ENCODE results near the gene LENG1. TPM values are rescaled to one million over a fixed set of nuclear protein-coding genes. Genes with fewer than 3 reads are reported as not detected.

Gene LENG1
- total and polyA plus RNA-seq, 2 experiments from 2014 or later, result 8.4 to 15.0 TPM

DNA sequence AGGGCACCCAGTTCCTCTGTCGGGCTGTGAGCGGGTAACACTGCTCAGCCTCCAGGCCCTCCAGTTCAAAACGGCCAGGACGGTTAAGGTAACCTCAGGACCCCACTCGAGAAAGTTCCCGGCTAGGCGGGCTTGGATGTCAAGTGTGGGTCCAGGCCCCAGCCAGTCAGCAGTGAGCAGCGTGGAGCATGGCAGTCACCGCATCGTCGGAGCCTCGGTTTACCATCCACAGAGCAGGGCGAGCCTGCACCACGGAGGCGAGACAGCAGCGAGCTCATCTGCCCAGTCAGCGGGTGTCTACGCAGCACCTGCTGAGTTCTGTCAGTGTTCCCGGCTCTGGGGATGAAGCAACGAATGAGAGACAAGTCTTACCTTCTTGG, 29.9 kb downstream of the LENG1 start:
- H3K4me3 ChIP-seq, result no peak overlapping the region

DNA sequence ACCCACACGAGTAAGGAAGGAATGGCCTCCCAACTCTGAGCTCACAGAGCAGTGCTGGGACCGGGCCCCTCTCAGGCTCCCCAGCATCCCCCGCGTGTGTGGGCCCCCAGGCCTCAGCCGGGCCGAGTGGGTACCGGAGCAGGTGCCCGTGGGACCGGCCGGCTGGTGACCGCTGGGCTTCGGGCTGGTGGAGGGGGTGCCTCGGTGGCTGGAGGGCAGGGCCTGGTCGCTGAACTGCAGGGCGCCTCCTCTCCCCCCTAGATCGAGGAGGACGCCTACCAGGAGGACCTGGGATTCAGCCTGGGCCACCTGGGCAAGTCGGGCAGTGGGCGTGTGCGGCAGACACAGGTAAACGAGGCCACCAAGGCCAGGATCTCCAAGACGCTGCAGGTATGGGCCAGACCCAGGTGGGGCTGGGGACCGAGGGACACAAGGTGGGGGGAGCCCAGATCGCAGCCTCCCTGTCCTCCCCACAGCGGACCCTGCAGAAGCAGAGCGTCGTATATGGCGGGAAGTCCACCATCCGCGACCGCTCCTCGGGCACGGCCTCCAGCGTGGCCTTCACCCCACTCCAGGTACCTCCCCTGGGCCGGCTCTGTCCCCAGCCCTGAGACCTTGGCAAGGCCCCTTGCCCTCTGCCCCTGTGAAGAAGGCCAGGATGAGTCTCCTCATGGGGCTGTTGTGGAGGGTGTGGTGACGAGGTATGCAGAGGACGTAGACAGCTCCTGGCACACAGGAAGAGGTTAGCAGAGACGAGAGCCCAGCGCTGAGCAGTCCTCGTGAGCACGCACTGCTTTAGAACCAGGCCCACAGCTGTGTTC, 30.5 kb downstream of the LENG1 start:
- H3K4me1 ChIP-seq (ENCODE audit: insufficient read depth), result no peaks in the 10 kb centered on the region
- H4K20me1 ChIP-seq (ENCODE audit: insufficient read depth, poor library complexity, severe bottlenecking), result no peaks in the 10 kb centered on the region
- 98% methylated on average over 31 of the region's 41 CpGs for WGBS (ENCODE audit: low lambda C conversion rate, missing lambda C conversion rate)
- H3K27ac ChIP-seq, result no peak overlapping the region
- H3K9me3 ChIP-seq (ENCODE audit: low read depth), result no peaks in the 10 kb centered on the region
- TF ChIP-seq EZH2phosphoT487 (IDR thresholded peaks at IDR 0.05; ENCODE audit: low read depth, severe bottlenecking, unreplicated experiment), result no peak
- no peak for TF ChIP-seq CTCF (IDR thresholded peaks at IDR 0.05; ENCODE audit: poor library complexity)
- no peak for TF ChIP-seq EZH2 (IDR thresholded peaks at IDR 0.05; ENCODE audit: borderline replicate concordance)
- H3K9me2 ChIP-seq (replicated peaks; ENCODE audit: insufficient read depth), result no peaks in the 10 kb centered on the region
- DNase-seq (ENCODE audit: low spot score), result no peak
- no peaks in the 10 kb centered on the region for H3K36me3 ChIP-seq (replicated peaks; ENCODE audit: insufficient read depth, low read depth)
- no peak overlapping the region for H2AFZ ChIP-seq
- no peaks in the 10 kb centered on the region for H3K27me3 ChIP-seq
- no peak overlapping the region for H3K4me2 ChIP-seq
- H3K4me3 ChIP-seq, result no peak overlapping the region
- H3K79me2 ChIP-seq, result no peaks in the 10 kb centered on the region

More for the DNA sequence above, 29.9 kb downstream of the LENG1 start:
- H3K27ac ChIP-seq, result no peak overlapping the region
- no peak overlapping the region for H2AFZ ChIP-seq
- H3K9me3 ChIP-seq (ENCODE audit: low read depth), result no peaks in the 10 kb centered on the region
- no peaks in the 10 kb centered on the region for H3K4me1 ChIP-seq (ENCODE audit: insufficient read depth)
- H3K4me2 ChIP-seq, result no peak overlapping the region
- H3K36me3 ChIP-seq (replicated peaks; ENCODE audit: insufficient read depth, low read depth), result no peaks in the 10 kb centered on the region
- H3K27me3 ChIP-seq, result no peaks in the 10 kb centered on the region
- DNase-seq (ENCODE audit: low spot score), result no peak
- no peaks in the 10 kb centered on the region for H4K20me1 ChIP-seq (ENCODE audit: insufficient read depth, poor library complexity, severe bottlenecking)
- no peaks in the 10 kb centered on the region for H3K9me2 ChIP-seq (replicated peaks; ENCODE audit: insufficient read depth)
- TF ChIP-seq CTCF (IDR thresholded peaks at IDR 0.05; ENCODE audit: poor library complexity) (no peak), EZH2phosphoT487 (IDR thresholded peaks at IDR 0.05; ENCODE audit: low read depth, severe bottlenecking, unreplicated experiment) (no peak), EZH2 (IDR thresholded peaks at IDR 0.05; ENCODE audit: borderline replicate concordance) (no peak)
- no peaks in the 10 kb centered on the region for H3K79me2 ChIP-seq
- 98% methylated on average over 20 of the region's 20 CpGs for WGBS (ENCODE audit: low lambda C conversion rate, missing lambda C conversion rate)

- no peaks in the 10 kb centered on the region for H3K4me1 ChIP-seq (ENCODE audit: insufficient read depth)
- 95% methylated on average over 11 of the region's 20 CpGs for WGBS (ENCODE audit: low lambda C conversion rate, missing lambda C conversion rate)
- TF ChIP-seq CTCF (IDR thresholded peaks at IDR 0.05; ENCODE audit: poor library complexity) (no peak), EZH2 (IDR thresholded peaks at IDR 0.05; ENCODE audit: borderline replicate concordance) (no peak), EZH2phosphoT487 (IDR thresholded peaks at IDR 0.05; ENCODE audit: low read depth, severe bottlenecking, unreplicated experiment) (no peak)
- no peak overlapping the region for H3K4me3 ChIP-seq
- H3K79me2 ChIP-seq, result no peaks in the 10 kb centered on the region
- no peak for DNase-seq (ENCODE audit: low spot score)
- H4K20me1 ChIP-seq (ENCODE audit: insufficient read depth, poor library complexity, severe bottlenecking), result no peaks in the 10 kb centered on the region
- no peak overlapping the region for H2AFZ ChIP-seq
- no peaks in the 10 kb centered on the region for H3K36me3 ChIP-seq (replicated peaks; ENCODE audit: insufficient read depth, low read depth)
- no peaks in the 10 kb centered on the region for H3K27me3 ChIP-seq
- no peak overlapping the region for H3K27ac ChIP-seq
- H3K9me2 ChIP-seq (replicated peaks; ENCODE audit: insufficient read depth), result no peaks in the 10 kb centered on the region
- H3K4me2 ChIP-seq, result no peak overlapping the region
- no peaks in the 10 kb centered on the region for H3K9me3 ChIP-seq (ENCODE audit: low read depth)
Measured at GRCh38 chr19:54128441-54128725, 31.1 kb downstream of the LENG1 start.

Measured in hepatocyte (in vitro differentiated cells).